GM21619 (cell line): ENCODE measurements around the gene PRDM11.

Experiments used
- ATAC-seq: cut with Tn5 transposase; IDR thresholded peaks from one replicate; pipeline ENCODE4 v1.9.1; 2021; ENCODE audit not compliant: unreplicated experiment

PRDM11 gene

DNA sequence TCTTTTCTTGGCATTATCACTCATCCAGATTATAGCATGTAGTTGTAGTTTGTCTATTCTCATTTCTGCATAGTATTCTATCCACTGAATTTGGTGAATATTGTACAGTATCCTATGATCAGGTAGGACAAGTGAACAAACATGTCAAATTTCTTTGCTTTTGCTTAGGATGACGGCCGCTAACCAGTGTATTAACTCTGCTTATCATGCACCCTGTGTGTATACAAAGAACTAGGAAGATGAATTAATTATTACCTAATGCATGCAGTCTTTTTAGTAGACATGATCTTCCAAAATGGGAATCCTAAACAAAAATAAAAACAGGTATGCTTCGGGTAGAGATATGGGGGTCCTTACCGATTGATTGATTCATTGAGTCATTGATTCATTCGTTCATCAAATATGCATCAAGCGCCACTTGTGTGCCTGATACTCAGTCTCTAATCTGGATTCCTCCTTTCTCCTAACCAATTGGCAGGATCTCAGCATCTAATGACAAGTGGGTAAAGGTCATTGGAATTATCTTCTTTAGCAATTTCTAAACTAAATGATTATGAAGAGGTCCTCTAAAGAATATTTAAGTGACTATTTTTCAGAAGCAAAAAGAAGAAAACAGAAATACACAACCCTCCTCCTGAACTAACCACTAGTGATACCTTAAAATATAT lies 27.9 kb downstream of the PRDM11 start:
- ATAC-seq = no peak

GRCh38 chr11:45174963-45175362 lies 28.5 kb downstream of the PRDM11 start:
- ATAC-seq = no peak

- no peak for ATAC-seq
These were observed 30.6 kb downstream of the PRDM11 start for GRCh38 chr11:45176996-45177395.

DNA sequence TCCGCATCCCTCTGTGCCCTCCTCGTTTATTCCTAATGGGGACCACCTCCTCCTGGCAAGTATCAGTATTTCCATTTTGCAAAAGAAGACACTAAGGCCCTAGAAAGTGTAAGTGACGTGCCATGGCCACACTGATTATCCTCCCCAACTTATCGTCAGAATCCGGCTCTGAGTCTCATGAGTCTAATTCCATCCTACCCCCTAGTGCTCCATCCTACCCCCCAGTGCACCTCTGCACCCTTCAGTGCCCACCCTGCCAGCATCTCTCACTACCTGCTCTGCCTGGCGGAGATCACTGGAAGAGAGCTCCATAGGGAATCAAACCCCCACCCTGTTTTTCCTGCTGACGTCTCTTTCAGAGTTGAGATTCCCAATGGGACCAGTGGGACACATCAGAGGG lies 31.8 kb downstream of the PRDM11 start:
- no peak for ATAC-seq

DNA sequence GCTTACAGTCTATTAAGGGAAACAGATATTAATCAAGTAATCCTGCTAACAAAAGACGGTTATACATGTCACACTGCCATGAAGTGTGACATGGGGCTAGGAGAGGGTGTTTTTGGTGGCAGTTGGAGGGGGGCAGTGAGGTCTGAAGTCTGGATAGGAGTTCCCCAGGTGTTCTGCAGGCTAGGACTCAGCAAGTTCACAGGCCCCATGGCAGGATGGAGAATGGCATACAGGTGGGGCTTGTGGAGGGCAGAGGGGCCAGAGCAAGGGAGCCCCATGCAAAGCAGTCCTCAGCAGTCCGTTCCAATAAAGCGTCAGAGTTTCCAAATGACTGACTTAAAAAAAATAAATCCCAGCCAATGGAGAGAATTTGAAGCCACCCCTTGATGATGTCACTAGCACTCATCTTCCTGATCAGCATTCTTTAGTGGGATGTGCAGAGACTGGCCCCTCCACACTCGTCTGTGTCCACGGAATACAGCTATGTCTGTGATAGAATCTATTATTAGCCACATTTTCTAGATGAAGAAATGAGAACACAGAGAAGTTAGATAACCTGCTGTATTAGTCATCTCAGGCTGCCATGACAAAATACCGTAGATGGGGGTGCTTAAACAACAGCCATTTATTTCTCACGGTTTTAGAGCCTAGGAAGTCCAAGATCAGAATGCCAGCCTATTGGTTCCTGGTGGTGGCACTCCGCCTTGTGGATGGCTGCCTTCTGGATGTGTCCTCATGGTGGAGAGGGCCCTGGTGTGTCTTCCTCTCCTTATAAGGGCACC lies 32.6 kb downstream of the PRDM11 start:
- ATAC-seq = no peak

GRCh38 chr11:45179686-45180178 lies 33.3 kb downstream of the PRDM11 start:
- ATAC-seq = no peak

DNA sequence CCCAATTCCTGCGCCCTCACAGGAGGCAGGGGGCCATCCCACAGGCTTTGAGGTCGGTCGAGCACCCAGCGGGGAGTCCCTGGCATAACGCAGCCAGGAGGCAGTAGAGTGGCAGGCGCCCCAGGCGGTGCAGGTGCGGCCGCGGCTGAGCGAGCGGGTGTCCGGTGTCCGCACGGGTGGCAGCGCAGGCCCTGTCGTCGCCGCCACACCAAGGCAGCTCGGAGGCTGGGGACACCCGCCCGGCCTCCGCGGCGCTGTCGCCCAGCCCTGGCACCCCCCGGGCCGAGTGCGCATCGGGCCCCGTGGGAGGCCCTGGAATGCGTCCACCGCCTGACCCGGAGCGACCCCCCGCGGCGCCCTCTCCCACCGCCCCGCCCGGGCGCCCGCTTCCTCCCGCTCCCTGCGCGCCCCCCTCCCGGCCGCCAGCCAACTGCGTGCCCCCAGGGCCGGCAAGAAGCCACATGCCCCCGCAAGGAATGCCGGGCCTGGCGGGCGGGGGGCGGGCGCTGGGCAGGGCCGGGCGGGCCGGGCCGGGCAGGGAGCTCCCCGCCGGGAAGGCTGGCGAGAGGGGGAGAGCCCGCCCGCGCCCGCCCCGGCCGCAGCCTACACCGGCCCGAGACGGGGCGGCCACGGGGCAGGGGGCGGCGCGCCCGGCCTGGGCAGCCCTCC lies 33.9 kb downstream of the PRDM11 start:
- no peak for ATAC-seq

- ATAC-seq = no peak
These were observed 34.4 kb downstream of the PRDM11 start for GRCh38 chr11:45180848-45181192.

DNA sequence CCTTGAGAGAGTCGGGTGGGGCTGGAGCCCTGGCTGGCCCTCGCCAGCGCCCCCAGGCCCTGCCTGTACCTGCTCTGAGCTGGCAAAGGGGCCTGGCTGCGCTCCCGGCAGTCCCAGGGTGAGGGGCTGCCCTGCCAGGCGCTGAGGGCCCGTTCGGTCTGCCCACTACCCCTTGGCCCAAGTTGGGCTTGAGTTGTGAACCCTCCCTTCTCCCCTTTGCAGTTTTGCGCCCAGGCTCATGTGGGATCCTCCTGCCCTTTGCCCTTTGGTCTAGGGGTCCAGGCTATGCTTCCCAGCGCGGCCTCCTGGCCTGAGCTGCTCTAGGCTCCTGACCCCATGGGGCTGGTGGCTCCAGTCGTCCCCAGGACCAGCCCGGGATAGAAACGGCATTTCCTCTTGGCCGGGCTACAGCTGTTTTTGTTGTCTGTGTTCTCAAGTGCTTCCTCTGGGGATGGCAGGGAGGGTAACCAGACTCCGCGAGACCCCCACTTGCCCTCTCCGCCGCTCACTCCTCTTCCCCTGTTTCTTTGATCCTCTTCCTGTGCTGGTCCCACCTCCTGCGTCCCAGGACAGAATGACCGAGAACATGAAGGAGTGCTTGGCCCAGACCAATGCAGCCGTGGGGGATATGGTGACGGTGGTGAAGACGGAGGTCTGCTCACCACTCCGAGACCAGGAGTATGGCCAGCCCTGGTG lies 34.9 kb downstream of the PRDM11 start:
- no peak for ATAC-seq

DNA sequence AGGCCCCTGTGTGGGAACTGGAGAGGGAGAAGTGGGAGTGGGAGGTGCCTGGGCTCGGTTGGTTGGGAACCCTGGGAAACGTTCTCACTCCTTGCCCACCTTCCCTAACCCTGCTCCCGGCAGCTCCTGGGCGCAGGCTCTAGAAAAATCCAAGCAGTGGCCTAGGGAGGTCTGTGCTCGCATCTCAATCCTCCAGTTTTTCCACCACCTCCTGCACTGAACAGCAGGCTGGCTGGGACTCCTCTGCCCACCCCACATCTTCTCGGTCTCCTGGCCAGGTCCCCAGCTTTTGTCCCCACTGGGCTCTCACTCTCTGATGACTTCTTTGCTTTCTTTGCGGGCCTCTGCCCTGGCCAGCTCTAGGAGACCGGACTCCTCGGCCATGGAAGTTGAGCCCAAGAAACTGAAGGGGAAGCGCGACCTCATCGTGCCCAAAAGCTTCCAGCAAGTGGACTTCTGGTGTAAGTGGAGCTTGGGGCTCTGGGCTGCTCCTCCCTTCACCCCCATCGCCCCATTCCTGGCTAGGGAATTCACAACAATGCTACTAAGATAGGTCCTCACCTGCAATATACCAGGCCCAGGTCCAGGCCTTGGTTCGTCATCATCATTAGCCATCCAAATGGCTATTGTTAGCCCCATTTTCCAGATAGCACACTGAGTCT lies 35.6 kb downstream of the PRDM11 start:
- no peak for ATAC-seq

GRCh38 chr11:45182902-45183301 lies 36.5 kb downstream of the PRDM11 start:
- ATAC-seq = no peak

DNA sequence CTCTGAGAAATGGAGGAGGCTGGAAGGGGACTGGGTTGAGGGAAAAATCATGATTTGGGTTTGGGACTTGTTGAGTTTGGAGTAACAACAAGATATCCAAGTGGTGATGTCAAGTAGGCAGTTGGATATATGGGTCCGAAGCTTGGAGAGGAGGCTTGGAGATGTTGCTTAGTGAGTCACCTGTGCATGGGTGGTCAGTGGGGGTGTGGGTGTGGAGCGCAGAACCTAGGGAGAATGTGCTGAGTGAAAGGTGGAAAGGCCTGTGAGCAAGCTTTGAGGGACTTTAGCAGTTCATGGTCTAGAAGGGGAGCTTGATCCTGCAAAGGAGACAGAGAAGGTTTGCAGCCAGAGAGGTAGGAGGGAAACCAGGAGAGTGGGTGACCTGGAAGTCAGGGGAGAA lies 38.2 kb downstream of the PRDM11 start:
- no peak for ATAC-seq

DNA sequence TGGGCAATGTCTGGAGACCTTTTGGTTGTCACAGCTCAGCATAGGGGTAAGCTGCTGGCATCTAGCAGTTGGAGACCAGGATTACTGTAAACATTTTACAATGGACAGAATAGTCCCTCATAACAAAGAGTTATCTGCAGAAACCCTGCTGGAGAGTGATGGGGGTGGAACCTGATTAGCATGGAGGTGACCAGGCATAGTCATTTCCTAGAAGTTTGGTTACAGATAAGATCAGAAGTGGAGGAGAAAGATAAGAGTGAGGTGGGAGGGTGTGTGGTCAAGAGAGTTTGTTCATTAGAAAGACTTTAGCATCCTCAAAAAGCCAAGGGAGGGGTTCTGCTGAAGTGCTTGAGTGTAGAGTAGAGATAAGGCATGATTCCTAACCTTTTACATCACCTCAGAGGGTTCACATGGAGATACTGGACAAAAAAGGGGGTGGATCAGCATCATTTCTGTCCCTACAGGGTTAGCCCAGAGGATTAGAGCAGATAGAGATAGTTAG lies 38.8 kb downstream of the PRDM11 start:
- ATAC-seq = no peak

DNA sequence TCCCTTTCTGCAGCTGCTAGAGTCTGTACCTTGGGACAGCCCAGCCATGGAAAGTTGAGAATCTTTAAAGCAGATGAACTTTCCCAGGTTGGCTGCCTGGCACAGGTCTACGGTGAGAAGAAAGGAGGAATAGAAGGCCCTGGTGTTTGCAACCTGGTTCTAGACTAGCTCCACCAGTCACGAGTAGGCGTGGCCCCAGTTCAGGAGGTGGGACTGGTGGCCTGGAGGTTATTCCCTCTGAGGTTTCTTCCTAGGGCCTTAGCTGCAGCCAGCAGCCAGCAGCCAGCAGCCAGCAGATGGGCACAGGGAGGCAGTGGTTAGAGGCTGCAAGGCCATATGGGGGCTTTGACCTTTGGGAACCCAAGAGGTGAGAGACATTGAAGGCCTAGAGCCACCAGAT lies 40.9 kb downstream of the PRDM11 start:
- ATAC-seq = no peak

DNA sequence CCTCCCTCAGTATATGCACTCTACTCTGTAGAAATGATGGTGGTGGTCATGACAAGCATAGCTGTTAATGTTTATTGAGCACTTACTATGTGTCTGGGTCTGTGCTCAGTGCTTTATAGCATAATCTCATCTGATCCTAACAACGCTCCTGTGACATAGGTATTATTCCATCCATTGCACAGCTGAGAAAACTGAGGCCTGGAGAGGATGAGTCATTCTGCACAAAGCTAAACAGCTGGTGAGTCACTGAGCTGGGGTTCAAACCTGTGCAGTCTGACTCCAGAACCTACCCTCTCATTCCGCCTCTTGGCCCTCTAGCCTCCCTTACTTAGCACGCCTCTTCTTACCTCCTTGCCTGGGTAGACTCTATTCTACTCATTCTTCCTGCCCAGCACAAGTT lies 41.7 kb downstream of the PRDM11 start:
- ATAC-seq = no peak

- no peak for ATAC-seq
These were observed 42.8 kb downstream of the PRDM11 start for GRCh38 chr11:45189230-45189629.

DNA sequence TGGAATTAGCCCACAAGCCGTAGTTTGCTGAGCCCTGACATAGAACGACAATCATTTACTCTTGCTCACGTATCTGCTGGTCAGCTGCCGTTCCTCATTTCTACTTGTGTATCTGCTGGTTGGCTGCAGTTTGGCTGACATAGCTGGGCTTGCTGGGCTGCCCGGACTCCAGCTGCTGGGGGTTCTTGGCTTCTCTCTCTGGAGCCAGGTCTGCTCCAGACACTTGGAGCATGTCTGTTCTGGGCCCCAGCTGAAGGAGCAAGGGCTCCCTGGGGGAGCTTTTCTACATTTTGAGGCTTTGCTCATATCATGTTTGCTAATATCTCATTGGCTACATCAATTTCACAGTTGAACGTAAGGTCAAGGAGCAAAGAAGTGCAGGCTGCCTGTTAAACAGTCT lies 47.3 kb downstream of the PRDM11 start:
- ATAC-seq = no peak

GRCh38 chr11:45204761-45205160 lies 58.3 kb downstream of the PRDM11 start:
- no peak for ATAC-seq

DNA sequence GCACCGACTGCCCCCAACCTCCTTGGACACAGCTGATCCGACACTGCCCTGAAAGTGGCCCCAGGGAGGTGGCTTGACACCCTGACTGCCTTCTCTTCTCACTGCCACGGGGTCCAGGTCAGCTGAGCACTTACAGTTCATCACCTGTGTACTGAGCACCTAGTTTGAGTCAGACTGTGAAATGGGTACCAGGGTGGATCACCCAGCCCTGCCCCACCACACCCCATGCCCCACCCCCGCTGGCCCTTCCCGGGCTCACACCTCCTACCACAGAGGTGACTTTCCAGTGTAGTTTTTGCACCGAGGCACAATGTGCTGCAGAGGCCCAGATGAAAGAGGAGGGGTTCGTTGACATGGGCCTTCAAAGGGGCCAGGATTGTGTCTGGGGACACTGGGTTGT lies 59.5 kb downstream of the PRDM11 start:
- ATAC-seq = no peak

- ATAC-seq = no peak
These were observed 61.7 kb downstream of the PRDM11 start for GRCh38 chr11:45208135-45208534.
